GM06990 (cell line): ENCODE results near the gene SERPINI1.

Experiments used
- DNase-seq: peaks from one replicate; pipeline ENCODE4 v3.0.0-alpha.2; 2011; ENCODE audit not compliant: insufficient read length; ENCODE audit errors: extremely low read depth
- H3K27me3 ChIP-seq: replicated peaks from 2 replicates; pipeline ENCODE4 v1.6.0; 2011; ENCODE audit warnings: low read length; ENCODE audit not compliant: control insufficient read depth, insufficient read depth
- H3K36me3 ChIP-seq: 2 replicates; pipeline ENCODE4 v1.5.1; 2011; ENCODE audit warnings: low read length; ENCODE audit not compliant: control insufficient read depth, insufficient read depth
- H3K4me3 ChIP-seq: replicated peaks from 2 replicates; pipeline ENCODE4 v1.5.1; 2011; ENCODE audit warnings: low read depth, mild to moderate bottlenecking, control low read depth, low read length
- CTCF ChIP-seq: IDR thresholded peaks from 2 replicates; pipeline ENCODE4 v1.5.1; 2011; ENCODE audit warnings: low read length, control low read depth, mild to moderate bottlenecking, inconsistent platforms; ENCODE audit not compliant: insufficient read depth, poor library complexity, severe bottlenecking

Gene SERPINI1

GRCh38 chr3:167761302-167761701 lies 25.8 kb downstream of the SERPINI1 start:
- Histone ChIP-seq H3K36me3 (no peaks in the 10 kb centered on the region), H3K27me3 (no peaks in the 10 kb centered on the region), H3K4me3 (no peak overlapping the region)
- DNase-seq = no peak
- no peak for TF ChIP-seq CTCF

GRCh38 chr3:167762296-167762695 lies 26.8 kb downstream of the SERPINI1 start:
- no peak for TF ChIP-seq CTCF
- Histone ChIP-seq H3K36me3 (no peaks in the 10 kb centered on the region), H3K27me3 (no peaks in the 10 kb centered on the region), H3K4me3 (no peak overlapping the region)
- DNase-seq = no peak

GRCh38 chr3:167772992-167773391 lies 37.5 kb downstream of the SERPINI1 start:
- H3K4me3 ChIP-seq = no peak overlapping the region
- no peaks in the 10 kb centered on the region for H3K27me3 ChIP-seq
- no peak for TF ChIP-seq CTCF
- no peak for DNase-seq
- no peaks in the 10 kb centered on the region for H3K36me3 ChIP-seq

- DNase-seq = peak; percentile 24
- Histone ChIP-seq H3K36me3 (no peaks in the 10 kb centered on the region), H3K4me3 (no peak overlapping the region), H3K27me3 (no peaks in the 10 kb centered on the region)
- TF ChIP-seq CTCF = no peak
These were observed 38.1 kb downstream of the SERPINI1 start for GRCh38 chr3:167773584-167773983.

- Histone ChIP-seq H3K36me3 (no peaks in the 10 kb centered on the region), H3K27me3 (no peaks in the 10 kb centered on the region), H3K4me3 (no peak overlapping the region)
- no peak for TF ChIP-seq CTCF
- no peak for DNase-seq
These were observed 40.7 kb downstream of the SERPINI1 start for GRCh38 chr3:167776066-167776685.

- no peaks in the 10 kb centered on the region for H3K27me3 ChIP-seq
- DNase-seq = no peak
- TF ChIP-seq CTCF = no peak
- H3K4me3 ChIP-seq = no peak overlapping the region
- H3K36me3 ChIP-seq = no peaks in the 10 kb centered on the region
These were observed 41.8 kb downstream of the SERPINI1 start for GRCh38 chr3:167777356-167777755.
